ENCODE measurements around the gene ERN1.

Gene ERN1

GRCh38 chr17:63993368-63993985, 136.5 kb downstream of the ERN1 start:
- no CpG with 5 or more reads among the region's 3 CpGs for WGBS (ENCODE audit: insufficient coverage, insufficient read length)
- Histone ChIP-seq H3K27ac (ENCODE audit: low read length) (no peak overlapping the region), H3K4me3 (ENCODE audit: low read length) (no peak overlapping the region), H3K9me3 (ENCODE audit: control insufficient read depth, insufficient read depth, low read length) (no peaks in the 10 kb centered on the region), H3K27me3 (ENCODE audit: control insufficient read depth, insufficient read depth, low read length) (no peaks in the 10 kb centered on the region), H3K4me1 (ENCODE audit: control insufficient read depth, insufficient read depth, low read length) (peaks cover 2% of the 10 kb centered on the region), H3K36me3 (ENCODE audit: control insufficient read depth, insufficient read depth, low read length) (no peaks in the 10 kb centered on the region)
- DNase-seq (ENCODE audit: low read depth, low spot score) = no peak

GRCh38 chr17:63991611-63992010, 138.3 kb downstream of the ERN1 start:
- Histone ChIP-seq H3K4me3 (ENCODE audit: low read length) (no peak overlapping the region), H3K27me3 (ENCODE audit: control insufficient read depth, insufficient read depth, low read length) (no peaks in the 10 kb centered on the region), H3K27ac (ENCODE audit: low read length) (no peak overlapping the region), H3K36me3 (ENCODE audit: control insufficient read depth, insufficient read depth, low read length) (no peaks in the 10 kb centered on the region), H3K4me1 (ENCODE audit: control insufficient read depth, insufficient read depth, low read length) (peaks cover 1% of the 10 kb centered on the region; the same call in 1 of the 2 replicates), H3K9me3 (ENCODE audit: control insufficient read depth, insufficient read depth, low read length) (no peaks in the 10 kb centered on the region)
- DNase-seq (ENCODE audit: low read depth, low spot score) = no peak
- no CpG with 5 or more reads among the region's 11 CpGs for WGBS (ENCODE audit: insufficient coverage, insufficient read length)

GRCh38 chr17:63989622-63990345, 140.2 kb downstream of the ERN1 start:
- H3K9me3 ChIP-seq (ENCODE audit: control insufficient read depth, insufficient read depth, low read length) = no peaks in the 10 kb centered on the region
- no peaks in the 10 kb centered on the region for H3K27me3 ChIP-seq (ENCODE audit: control insufficient read depth, insufficient read depth, low read length)
- H3K27ac ChIP-seq (ENCODE audit: low read length) = no peak overlapping the region
- H3K4me3 ChIP-seq (ENCODE audit: low read length) = no peak overlapping the region
- no peaks in the 10 kb centered on the region for H3K36me3 ChIP-seq (ENCODE audit: control insufficient read depth, insufficient read depth, low read length)
- no CpG with 5 or more reads among the region's 21 CpGs for WGBS (ENCODE audit: insufficient coverage, insufficient read length)
- H3K4me1 ChIP-seq (ENCODE audit: control insufficient read depth, insufficient read depth, low read length) = peaks cover 1% of the 10 kb centered on the region; the same call in 1 of the 2 replicates
- no peak for DNase-seq (ENCODE audit: low read depth, low spot score)
